Suprapubic skin (tissue), 4 donors: ENCODE measurements around the gene FOXI3. TPM values are rescaled to one million over a fixed set of nuclear protein-coding genes. Genes with fewer than 3 reads are reported as not detected.
"Not testable (repeated sequence)": the region's sequence is repeated elsewhere in the genome, so short reads cannot be mapped to it uniquely, and the experiment has no call there.

Experiments
- DNase-seq, 2 donors: peaks; one replicate each; pipeline ENCODE4 v3.0.0-alpha.2; 2019; ENCODE audit warnings: low spot score in 2 of 2
- H3K27ac ChIP-seq: fragments of 200-600 bp; sonication (generic); one replicate; pipeline ENCODE4 v1.5.1; 2019
- H3K27me3 ChIP-seq: fragments of 200-600 bp; sonication (generic); one replicate; pipeline ENCODE4 v1.5.1; 2019
- H3K36me3 ChIP-seq: fragments of 200-600 bp; sonication (generic); one replicate; pipeline ENCODE4 v1.5.1; 2019
- H3K4me1 ChIP-seq: fragments of 200-600 bp; sonication (generic); one replicate; pipeline ENCODE4 v1.5.1; 2019
- H3K4me3 ChIP-seq: fragments of 200-600 bp; sonication (generic); one replicate; pipeline ENCODE4 v1.5.1; 2019; ENCODE audit warnings: mild to moderate bottlenecking
- H3K9me3 ChIP-seq: fragments of 200-600 bp; sonication (generic); one replicate; pipeline ENCODE4 v1.5.1; 2019
- EP300 ChIP-seq: sonication (generic); formaldehyde crosslinking; IDR thresholded peaks from one replicate; pipeline ENCODE4 v1.6.1; 2017; ENCODE audit warnings: antibody characterized with exemption
- POLR2A ChIP-seq, 2 donors: fragments of 450-650 bp; IDR thresholded peaks; one replicate each; pipeline ENCODE4 v1.6.1; 2017; ENCODE audit warnings: antibody characterized with exemption in 2 of 2, mild to moderate bottlenecking in 2 of 2, moderate library complexity in 2 of 2
- POLR2AphosphoS5 ChIP-seq, 3 donors: sonication (generic); formaldehyde crosslinking; IDR thresholded peaks; one replicate each; pipeline ENCODE4 v1.6.1; 2017; ENCODE audit warnings: antibody characterized with exemption in 3 of 3
- WGBS: methylation state at CpG from one replicate; pipeline ENCODE4 v1.1.5; 2018; 5-methylcytosine and 5-hydroxymethylcytosine counted together
- total RNA-seq, 4 donors: library from RNA; depleted of rRNA; stranded (reverse); fragments of >200 nt; gene quantifications; one replicate each; pipeline ENCODE4 v1.1.0, GENCODE V29; 2016
- TF ChIP-seq, protein P1 (sequence below), 2 donors: fragments of 200-600 bp in 1 of 2; fragments of 450-650 bp in 1 of 2; sonication (generic) in 1 of 2; IDR thresholded peaks; one replicate each; pipeline ENCODE4 v1.5.1; 2016 to 2019; ENCODE audit warnings: antibody characterized with exemption in 2 of 2, mild to moderate bottlenecking in 1 of 2, moderate library complexity in 1 of 2

Gene FOXI3
- total RNA-seq, 4 donors from 2014 or later: 0.21 TPM; not detected in 3

DNA sequence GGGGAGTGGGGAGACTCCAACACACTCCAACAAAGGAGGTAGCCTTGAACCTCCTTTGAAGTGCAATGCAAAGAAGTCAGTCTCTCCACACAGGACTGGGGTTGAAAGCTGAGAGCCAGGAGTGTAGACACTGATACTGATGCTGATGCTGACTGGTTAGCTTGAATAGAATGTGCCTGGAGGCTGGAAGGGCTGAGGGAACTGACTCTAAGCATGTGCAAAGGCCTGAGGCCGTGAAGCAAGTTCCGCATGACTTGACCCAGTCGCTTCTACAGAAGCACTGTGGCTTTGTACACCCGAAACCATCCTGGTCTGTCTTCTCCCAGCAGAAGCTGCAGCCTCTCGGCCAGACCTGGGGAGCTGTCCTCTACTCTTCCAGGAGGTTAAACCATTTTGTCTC is 10.4 kb downstream of the FOXI3 start:
- Histone ChIP-seq H3K4me1 (no peaks in the 10 kb centered on the region), H3K27me3 (peaks cover 30% of the 10 kb centered on the region), H3K27ac (no peak overlapping the region), H3K9me3 (no peaks in the 10 kb centered on the region), H3K36me3 (no peaks in the 10 kb centered on the region), H3K4me3 (no peak overlapping the region)
- TF ChIP-seq, protein P1, sequence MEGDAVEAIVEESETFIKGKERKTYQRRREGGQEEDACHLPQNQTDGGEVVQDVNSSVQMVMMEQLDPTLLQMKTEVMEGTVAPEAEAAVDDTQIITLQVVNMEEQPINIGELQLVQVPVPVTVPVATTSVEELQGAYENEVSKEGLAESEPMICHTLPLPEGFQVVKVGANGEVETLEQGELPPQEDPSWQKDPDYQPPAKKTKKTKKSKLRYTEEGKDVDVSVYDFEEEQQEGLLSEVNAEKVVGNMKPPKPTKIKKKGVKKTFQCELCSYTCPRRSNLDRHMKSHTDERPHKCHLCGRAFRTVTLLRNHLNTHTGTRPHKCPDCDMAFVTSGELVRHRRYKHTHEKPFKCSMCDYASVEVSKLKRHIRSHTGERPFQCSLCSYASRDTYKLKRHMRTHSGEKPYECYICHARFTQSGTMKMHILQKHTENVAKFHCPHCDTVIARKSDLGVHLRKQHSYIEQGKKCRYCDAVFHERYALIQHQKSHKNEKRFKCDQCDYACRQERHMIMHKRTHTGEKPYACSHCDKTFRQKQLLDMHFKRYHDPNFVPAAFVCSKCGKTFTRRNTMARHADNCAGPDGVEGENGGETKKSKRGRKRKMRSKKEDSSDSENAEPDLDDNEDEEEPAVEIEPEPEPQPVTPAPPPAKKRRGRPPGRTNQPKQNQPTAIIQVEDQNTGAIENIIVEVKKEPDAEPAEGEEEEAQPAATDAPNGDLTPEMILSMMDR (IDR thresholded peaks at IDR 0.05): no peak
- no peak for TF ChIP-seq POLR2AphosphoS5 (IDR thresholded peaks at IDR 0.05)
- no peak for TF ChIP-seq POLR2A (IDR thresholded peaks at IDR 0.05)
- TF ChIP-seq EP300: no peak
- 93% methylated on average over 5 of the region's 5 CpGs for WGBS
- DNase-seq: no peak

DNA sequence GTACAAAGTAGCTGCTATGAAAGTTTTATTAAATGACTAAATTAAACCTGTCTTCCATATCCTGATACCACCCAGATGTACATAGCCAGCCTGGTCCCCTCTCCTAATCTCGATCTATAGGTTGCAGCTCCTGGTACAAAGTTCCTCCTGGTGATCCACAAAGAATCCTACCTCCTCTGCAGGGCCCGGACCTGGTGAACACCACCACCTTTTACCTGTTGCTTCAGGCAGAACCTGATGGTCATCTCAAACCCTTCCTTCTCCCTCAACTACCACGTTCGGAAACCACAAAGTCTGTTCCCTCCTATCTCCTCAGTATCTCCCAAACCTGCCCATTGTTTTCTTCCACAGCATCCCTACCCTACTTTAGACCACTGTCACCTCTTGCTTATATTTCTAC is 15.5 kb downstream of the FOXI3 start:
- peaks cover 10% of the 10 kb centered on the region for H3K27me3 ChIP-seq

DNA sequence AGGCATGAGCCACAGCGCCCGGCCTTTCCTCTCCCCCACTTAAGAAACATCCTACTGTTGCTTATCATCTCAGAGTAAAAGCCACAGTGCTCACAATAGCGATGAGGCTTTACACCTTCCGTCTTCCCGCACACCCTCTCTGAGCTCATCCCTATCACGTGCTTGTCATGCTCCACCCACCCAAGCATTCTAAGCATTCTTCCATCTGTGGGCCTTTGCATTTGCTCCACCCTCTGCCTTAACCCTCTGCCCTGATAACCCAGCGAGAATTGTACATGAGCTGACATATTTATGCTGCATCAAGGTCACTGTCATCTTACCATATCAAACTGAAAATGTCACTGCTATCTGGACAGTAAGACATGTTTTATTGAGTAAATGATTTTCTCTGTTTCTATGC is 22.6 kb downstream of the FOXI3 start:
- Histone ChIP-seq H3K4me1 (no peaks in the 10 kb centered on the region), H3K9me3 (no peaks in the 10 kb centered on the region), H3K27ac (no peak overlapping the region), H3K27me3 (no peaks in the 10 kb centered on the region), H3K36me3 (no peaks in the 10 kb centered on the region), H3K4me3 (no peak overlapping the region)
- no peak for DNase-seq
- TF ChIP-seq EP300 (no peak), POLR2A (IDR thresholded peaks at IDR 0.05) (no peak), POLR2AphosphoS5 (IDR thresholded peaks at IDR 0.05) (no peak)
- TF ChIP-seq, protein P1 (IDR thresholded peaks at IDR 0.05): no peak
- WGBS: 81% methylated on average over 7 of the region's 7 CpGs

More for the DNA sequence above, 15.5 kb downstream of the FOXI3 start:
- Histone ChIP-seq H3K4me1 (no peaks in the 10 kb centered on the region), H3K36me3 (no peaks in the 10 kb centered on the region), H3K27ac (no peak overlapping the region), H3K9me3 (no peaks in the 10 kb centered on the region), H3K4me3 (no peak overlapping the region)
- WGBS: 82% methylated on average over 4 of the region's 4 CpGs
- TF ChIP-seq EP300 (no peak), POLR2AphosphoS5 (IDR thresholded peaks at IDR 0.05) (no peak), POLR2A (IDR thresholded peaks at IDR 0.05) (no peak)
- TF ChIP-seq, protein P1 (IDR thresholded peaks at IDR 0.05): no peak
- DNase-seq: no peak

DNA sequence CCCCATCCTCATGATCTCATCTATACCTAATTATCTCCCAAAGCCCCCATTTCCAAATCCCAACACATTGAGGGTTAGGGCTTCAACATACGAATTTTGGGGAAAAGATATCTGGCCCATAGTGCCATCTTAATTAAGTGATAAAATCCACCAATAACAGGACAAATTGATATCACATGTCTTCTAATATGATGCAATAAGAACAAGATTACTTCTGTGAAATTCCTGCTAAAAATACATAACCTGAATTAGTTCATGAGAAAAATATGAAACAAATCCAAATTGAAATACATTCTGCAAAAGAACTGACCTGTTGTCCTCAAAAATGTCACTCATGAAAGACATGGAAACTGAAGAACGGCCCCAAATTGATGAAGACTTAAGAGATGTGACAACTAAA is 28.8 kb downstream of the FOXI3 start:
- 76% methylated on average over 2 of the region's 2 CpGs for WGBS

DNA sequence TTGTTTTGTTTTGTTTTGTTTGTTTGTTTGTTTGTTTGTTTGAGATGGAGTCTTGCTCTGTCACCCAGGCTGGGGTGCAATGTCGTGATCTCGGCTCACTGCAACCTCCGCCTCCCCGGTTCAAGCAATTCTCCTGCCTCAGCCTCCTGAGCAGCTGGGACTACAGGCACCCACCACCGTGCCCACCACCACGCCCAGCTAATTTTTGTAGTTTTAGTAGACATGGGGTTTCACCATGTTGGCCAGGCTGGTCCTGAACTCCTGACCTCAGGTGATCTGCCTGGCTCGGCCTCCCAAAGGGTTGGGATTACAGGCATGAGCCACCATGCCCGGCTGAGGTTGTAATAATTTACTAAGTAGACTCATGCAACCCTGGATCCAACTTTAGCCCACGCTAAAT is 33.4 kb downstream of the FOXI3 start:
- DNase-seq, H3K4me1 ChIP-seq, H3K4me3 ChIP-seq, H3K27ac ChIP-seq, H3K36me3 ChIP-seq, H3K9me3 ChIP-seq: not testable (repeated sequence)
- peaks cover 12% of the 10 kb centered on the region for H3K27me3 ChIP-seq
- 86% methylated on average over 9 of the region's 9 CpGs for WGBS

More for the DNA sequence above, 28.8 kb downstream of the FOXI3 start:
- Histone ChIP-seq H3K9me3 (no peaks in the 10 kb centered on the region), H3K27me3 (peaks cover 6% of the 10 kb centered on the region), H3K27ac (no peak overlapping the region), H3K36me3 (no peaks in the 10 kb centered on the region), H3K4me3 (no peak overlapping the region), H3K4me1 (no peaks in the 10 kb centered on the region)
- no peak for DNase-seq
- TF ChIP-seq POLR2A (IDR thresholded peaks at IDR 0.05) (no peak), POLR2AphosphoS5 (IDR thresholded peaks at IDR 0.05) (no peak), EP300 (no peak)
- TF ChIP-seq, protein P1 (IDR thresholded peaks at IDR 0.05): no peak

DNA sequence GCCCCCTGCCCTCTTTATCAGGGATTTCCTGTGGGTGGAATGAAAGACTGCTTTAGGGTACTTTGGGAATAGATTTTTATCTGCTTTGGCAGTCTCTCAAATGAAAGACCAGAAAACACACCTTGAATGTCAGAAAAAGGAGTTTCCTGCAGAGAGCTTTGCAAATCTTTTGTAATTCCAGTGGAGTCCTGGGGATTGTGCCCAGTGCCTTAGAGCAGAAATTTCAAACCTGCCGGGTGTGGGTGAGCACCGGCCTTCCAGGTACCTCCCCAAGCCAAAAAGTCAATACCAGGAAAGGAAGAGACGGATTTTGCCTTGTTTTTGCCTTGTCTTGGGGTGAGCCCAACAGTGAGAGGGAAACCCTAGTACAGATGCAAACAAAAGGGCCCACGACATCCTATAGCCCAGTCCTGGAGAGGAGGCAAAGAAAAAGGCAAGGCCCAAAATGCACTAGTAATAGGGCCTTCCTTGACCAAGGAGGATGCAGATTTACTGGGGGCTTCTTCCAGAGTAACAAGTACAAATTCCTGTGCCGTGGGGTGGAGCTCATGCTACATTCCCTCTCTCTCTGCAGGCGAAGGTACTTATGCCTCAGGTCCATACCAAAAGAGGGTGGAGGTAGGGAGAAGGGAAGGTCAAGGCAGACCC is 36.4 kb downstream of the FOXI3 start:
- H3K4me3 ChIP-seq: no peak overlapping the region
- no peaks in the 10 kb centered on the region for H3K36me3 ChIP-seq
- peaks cover 12% of the 10 kb centered on the region for H3K27me3 ChIP-seq
- WGBS: 44% methylated on average over 6 of the region's 6 CpGs
- DNase-seq: no peak
- H3K27ac ChIP-seq: no peak overlapping the region
- no peaks in the 10 kb centered on the region for H3K9me3 ChIP-seq
- no peaks in the 10 kb centered on the region for H3K4me1 ChIP-seq
- TF ChIP-seq POLR2AphosphoS5 (IDR thresholded peaks at IDR 0.05) (no peak), POLR2A (IDR thresholded peaks at IDR 0.05) (no peak), EP300 (no peak)
- TF ChIP-seq, protein P1 (IDR thresholded peaks at IDR 0.05): no peak

DNA sequence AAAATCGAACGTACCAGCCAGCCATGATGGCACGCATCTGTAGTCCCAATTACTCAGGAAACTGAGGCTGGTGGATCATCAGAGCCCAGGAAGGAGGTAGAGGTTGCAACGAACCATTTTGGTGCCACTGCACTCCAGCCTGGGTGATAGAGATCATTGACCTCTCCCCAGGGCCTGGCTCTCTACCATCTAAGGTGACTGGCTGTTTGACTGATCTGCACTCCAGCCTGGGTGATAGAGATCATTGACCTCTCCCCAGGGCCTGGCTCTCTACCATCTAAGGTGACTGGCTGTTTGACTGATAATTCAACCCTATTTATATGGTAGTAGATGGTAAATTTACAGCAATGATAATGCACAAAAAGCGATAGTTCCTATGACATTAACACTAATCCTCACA is 43.6 kb downstream of the FOXI3 start:
- H3K36me3 ChIP-seq, H3K4me3 ChIP-seq, H3K4me1 ChIP-seq, DNase-seq, H3K9me3 ChIP-seq, H3K27ac ChIP-seq, H3K27me3 ChIP-seq: not testable (repeated sequence)
- 57% methylated on average over 5 of the region's 5 CpGs for WGBS
